Activated CD8-positive, alpha-beta memory T cell treated with anti-CD3 and anti-CD28 coated beads for 36 hours (primary cell): ENCODE measurements around the gene RAB31. TPM values are rescaled to one million over a fixed set of nuclear protein-coding genes. Genes with fewer than 3 reads are reported as not detected.

Experiments
- CTCF ChIA-PET: fragments of 350-600 bp; sonication (Branson Sonifier 250); formaldehyde crosslinking; loops from one replicate; lab custom pipeline; 2021; ENCODE audit warnings: antibody characterized with exemption; lab: Charles Lee
- POLR2A ChIA-PET: fragments of 350-600 bp; sonication (Branson Sonifier 250); formaldehyde crosslinking; loops from one replicate; lab custom pipeline; 2021; ENCODE audit warnings: antibody characterized with exemption; lab: Charles Lee
- total RNA-seq, 2 experiments: library from RNA; stranded (reverse); gene quantifications; one replicate each; pipeline ENCODE4 v1.2.3, GENCODE V29; 2021

The RAB31 gene
- total RNA-seq, 2 experiments from 2014 or later, result 0.21 to 0.51 TPM

DNA sequence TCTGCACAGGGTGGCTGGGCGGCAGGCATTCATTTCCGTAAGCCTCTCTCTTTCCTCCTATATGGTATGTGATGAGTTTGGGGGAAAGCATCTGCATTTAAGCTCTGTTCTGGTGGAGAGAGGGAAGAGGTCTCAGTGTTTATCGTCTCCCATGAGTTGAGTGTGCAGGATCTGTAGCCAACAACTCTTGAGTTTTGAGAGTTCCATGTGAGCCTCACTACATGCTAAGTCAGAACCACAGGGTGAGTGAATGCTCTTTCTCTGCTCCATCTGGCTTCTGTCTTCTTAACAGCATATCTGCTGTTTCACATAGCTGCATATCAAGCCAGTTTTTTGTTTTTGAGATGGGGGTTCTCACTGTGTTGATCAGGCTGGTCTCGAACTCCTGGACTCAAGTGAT lies 22.7 kb downstream of the RAB31 start:
- ChIA-PET POLR2A (no interaction called here), CTCF (no interaction called here)

DNA sequence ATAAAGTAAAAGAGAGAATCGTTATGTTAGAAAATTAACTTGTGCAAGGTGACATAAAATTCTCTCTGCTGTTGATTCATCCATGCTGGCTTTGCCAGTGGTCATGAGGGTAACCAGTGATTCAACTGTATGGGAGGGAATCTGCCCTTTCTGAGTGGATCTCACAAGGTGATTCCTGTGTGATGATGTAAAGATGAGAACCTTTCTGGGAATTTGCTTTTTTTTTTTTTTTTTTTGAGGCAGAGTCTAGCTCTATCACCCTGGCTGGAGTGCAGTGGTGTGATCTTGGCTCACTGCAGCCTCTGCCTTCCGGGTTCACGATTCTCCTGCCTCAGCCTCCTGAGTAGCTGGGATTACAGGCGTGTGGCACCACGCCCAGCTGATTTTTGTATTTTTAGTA lies 23.3 kb downstream of the RAB31 start:
- CTCF ChIA-PET, result no interaction called here

GRCh38 chr18:9732031-9732430 lies 23.9 kb downstream of the RAB31 start:
- ChIA-PET POLR2A (no interaction called here), CTCF (no interaction called here)

More for the DNA sequence above, 23.3 kb downstream of the RAB31 start:
- POLR2A ChIA-PET, result no interaction called here

- POLR2A ChIA-PET, result no interaction called here
These were observed 26.1 kb downstream of the RAB31 start for GRCh38 chr18:9734189-9734588.

GRCh38 chr18:9735238-9735637 lies 27.1 kb downstream of the RAB31 start:
- CTCF ChIA-PET, result no interaction called here
- POLR2A ChIA-PET, result no interaction called here

More at GRCh38 chr18:9734189-9734588, 26.1 kb downstream of the RAB31 start:
- CTCF ChIA-PET, result no interaction called here

DNA sequence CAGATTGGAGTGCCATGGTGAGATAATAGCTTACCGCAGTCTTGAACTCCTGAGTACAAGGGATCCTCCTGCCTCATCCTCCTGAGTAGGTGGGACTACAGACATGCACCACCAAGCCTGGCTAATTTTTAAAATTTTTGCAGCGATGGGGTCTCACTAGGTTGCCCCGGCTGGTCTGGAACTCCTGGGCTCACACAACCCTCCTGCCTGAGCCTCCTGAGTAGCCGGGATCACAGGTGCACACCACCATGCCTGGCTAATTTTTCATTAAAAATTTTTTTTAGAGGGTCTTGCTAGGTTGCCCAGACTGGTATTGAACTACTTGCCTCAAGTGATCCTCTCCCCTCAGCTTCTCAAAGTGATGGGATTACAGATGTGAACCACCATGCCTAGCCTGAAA lies 27.8 kb downstream of the RAB31 start:
- ChIA-PET CTCF (no interaction called here), POLR2A (no interaction called here)

GRCh38 chr18:9736286-9736835 lies 28.3 kb downstream of the RAB31 start:
- CTCF ChIA-PET, result no interaction called here
- POLR2A ChIA-PET, result no interaction called here

GRCh38 chr18:9737006-9737405 lies 28.9 kb downstream of the RAB31 start:
- ChIA-PET POLR2A (no interaction called here), CTCF (interaction anchor here (1.0 kb wide), 1 partner anchor 171 kb away, joined by 3 read pairs; no protein-coding TSS in a partner anchor)

GRCh38 chr18:9737472-9738121 lies 29.5 kb downstream of the RAB31 start:
- CTCF ChIA-PET, result interaction anchor here (1.0 kb wide), 1 partner anchor 172 kb away, joined by 3 read pairs; no protein-coding TSS in a partner anchor

GRCh38 chr18:9738266-9738969 lies 30.3 kb downstream of the RAB31 start:
- ChIA-PET POLR2A (no interaction called here), CTCF (no interaction called here)

More at GRCh38 chr18:9737472-9738121, 29.5 kb downstream of the RAB31 start:
- POLR2A ChIA-PET, result no interaction called here

DNA sequence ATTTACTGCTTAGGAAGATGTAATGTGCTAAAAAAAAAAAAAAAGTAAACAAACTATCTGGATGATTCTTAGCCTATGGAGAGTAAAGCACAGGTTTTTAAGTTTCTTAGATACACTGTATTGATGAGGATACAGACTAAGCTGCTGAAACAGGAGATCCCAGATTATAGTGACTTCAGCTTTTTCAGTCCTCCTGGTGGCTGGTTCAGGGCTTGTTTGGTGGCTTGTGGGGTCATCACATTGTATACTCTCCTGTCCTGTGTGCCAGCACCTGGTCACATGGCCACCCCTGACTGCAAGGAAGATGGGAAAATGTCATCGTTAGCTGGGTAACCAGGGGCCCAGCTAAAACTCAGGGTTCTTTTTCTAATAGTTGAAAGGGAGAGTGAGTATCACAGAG lies 31.4 kb downstream of the RAB31 start:
- ChIA-PET CTCF (no interaction called here), POLR2A (no interaction called here)

GRCh38 chr18:9740071-9740470 lies 32.0 kb downstream of the RAB31 start:
- CTCF ChIA-PET, result no interaction called here
- POLR2A ChIA-PET, result no interaction called here

GRCh38 chr18:9741406-9741792 lies 33.3 kb downstream of the RAB31 start:
- ChIA-PET POLR2A (no interaction called here), CTCF (no interaction called here)

DNA sequence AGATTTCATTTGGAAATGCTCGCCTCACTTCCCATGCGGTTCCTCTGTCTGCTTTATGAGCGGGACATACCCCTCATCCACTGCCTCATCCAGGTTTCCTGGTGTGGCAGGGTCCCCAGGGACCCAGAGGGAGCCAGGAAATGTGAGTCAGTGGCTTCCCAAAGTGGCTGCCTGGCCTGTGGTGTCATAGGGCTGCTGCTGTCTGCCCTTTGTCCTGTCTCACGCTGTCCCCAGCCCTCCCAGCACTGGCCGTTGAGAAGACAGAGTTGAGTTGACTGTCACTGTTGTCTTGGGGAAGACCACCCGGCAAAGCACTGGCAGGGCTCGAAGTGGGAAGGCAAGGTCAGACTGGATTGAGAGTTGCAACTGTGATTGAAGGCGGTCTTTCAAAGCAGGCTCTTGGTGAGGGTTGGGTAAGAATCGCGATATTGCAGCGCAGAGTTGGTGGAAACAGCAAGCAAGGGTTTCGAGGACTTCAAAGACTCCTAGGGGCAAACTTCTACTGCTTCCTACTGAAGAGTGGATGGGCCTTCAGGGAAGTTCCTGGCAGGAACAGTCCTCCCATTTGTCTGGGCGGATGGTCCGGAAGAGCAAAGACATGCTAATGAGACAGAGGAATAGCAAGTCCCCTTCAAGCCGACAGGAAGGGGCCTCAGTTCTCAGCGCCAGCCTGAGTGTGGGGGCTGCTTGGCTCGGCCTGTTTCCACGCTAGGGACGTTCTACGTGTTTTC lies 33.9 kb downstream of the RAB31 start:
- ChIA-PET CTCF (no interaction called here), POLR2A (no interaction called here)

- POLR2A ChIA-PET, result no interaction called here
These were observed 34.5 kb downstream of the RAB31 start for GRCh38 chr18:9742524-9743131.

DNA sequence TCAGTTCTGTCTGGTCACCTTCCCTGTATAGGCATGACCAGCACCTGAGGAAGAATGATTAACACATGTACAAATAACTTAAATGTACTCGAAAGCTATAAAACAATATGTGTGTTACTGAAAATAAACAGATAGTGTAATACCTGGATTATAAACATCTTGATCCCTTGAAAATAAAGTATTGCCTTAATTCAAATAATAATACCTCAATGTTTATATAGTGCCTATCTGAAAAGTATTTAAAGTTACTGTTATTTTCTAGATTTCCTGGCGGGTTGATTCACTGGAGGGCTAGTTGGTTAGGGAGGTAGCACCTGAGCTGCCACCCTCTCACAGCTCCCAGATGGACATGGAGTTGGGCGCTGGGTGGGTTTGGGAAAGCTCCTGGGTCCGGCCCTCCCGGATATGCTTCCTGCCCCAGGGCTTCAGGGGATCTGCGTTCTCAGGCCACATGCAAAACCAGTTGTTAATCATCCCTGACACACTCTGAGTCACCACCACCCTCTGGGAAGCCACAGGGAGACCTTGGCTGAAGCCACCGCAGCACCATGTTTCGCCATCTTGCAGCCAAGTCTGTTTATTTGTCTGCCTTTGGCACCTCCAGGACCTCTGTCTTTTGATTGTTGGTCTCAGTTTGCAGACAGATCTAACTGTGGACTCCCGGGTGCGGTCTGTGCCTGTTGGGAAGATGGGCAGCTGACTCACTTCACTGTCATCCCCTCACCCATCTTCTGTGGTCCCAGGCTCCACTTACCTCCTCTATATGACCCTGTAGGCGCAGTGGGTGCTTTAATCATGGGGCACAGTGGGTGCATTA lies 35.3 kb downstream of the RAB31 start:
- ChIA-PET CTCF (no interaction called here), POLR2A (no interaction called here)

More at GRCh38 chr18:9742524-9743131, 34.5 kb downstream of the RAB31 start:
- CTCF ChIA-PET, result no interaction called here

GRCh38 chr18:9746958-9747357 lies 38.9 kb downstream of the RAB31 start:
- ChIA-PET CTCF (no interaction called here), POLR2A (no interaction called here)

DNA sequence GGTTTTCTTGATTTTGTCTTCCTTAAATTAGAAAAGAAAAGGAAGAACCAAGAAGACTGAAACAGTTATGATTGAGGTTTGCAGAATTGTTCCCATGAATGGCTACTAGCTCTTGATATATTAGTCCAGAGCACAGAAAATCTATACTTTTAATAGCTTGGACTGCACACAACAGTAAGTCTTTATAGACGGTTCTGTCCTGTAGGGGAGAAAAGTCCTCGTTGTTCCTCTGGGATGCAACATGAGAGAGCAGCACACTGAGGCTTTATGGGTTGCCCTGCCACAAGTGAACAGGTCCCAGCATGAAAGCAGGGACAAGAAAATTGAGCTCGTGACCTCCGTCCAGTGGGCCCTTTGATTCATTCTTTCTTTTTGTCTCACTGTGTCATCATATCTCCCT lies 41.5 kb downstream of the RAB31 start:
- ChIA-PET CTCF (interaction anchor here (0.5 kb wide), 1 partner anchor 142 kb away, joined by 3 read pairs; no protein-coding TSS in a partner anchor), POLR2A (no interaction called here)

DNA sequence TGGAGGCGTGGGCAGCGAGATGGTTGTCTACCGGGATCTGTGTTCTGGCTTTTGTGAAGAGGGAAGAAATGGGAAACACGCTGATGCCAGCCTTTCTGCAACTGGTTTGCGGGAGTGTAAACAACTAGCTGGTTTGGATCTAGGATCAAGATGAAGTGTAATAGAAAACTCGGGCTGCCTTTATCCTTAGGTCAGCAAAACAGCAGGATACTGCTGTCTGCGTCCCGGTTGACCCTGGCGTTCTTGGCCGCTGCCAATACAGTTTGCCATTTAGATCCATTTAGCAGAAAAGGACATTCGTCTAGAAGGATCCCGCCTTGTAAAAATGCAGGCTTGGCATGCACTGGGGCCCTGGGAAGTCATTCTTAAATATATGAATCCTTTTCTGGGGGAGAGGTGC lies 42.0 kb downstream of the RAB31 start:
- POLR2A ChIA-PET, result no interaction called here
- CTCF ChIA-PET, result interaction anchor here (0.5 kb wide), 1 partner anchor 142 kb away, joined by 3 read pairs; no protein-coding TSS in a partner anchor
